ENCODE measurements around the gene C10orf105. TPM values are rescaled to one million over a fixed set of nuclear protein-coding genes. Genes with fewer than 3 reads are reported as not detected.

C10orf105 gene
- total RNA-seq, 1 donor from 2014 or later: not detected

GRCh38 chr10:71664585-71664984 is 55.0 kb downstream of the C10orf105 start:
- TF ChIP-seq CTCF (IDR thresholded peaks at IDR 0.05; ENCODE audit: partially characterized antibody, unreplicated experiment): no peak
- H3K27ac Mint-ChIP-seq (ENCODE audit: unreplicated experiment): no peak overlapping the region
- H3K36me3 Mint-ChIP-seq (ENCODE audit: unreplicated experiment): no peaks in the 10 kb centered on the region
- no peak for DNase-seq
- no peaks in the 10 kb centered on the region for H3K4me1 Mint-ChIP-seq (ENCODE audit: low read depth, unreplicated experiment)
- H3K9me3 Mint-ChIP-seq (ENCODE audit: unreplicated experiment): peaks cover 3% of the 10 kb centered on the region
- peaks cover 7% of the 10 kb centered on the region for H3K27me3 Mint-ChIP-seq (ENCODE audit: unreplicated experiment)
- H3K4me3 Mint-ChIP-seq (ENCODE audit: unreplicated experiment): no peak overlapping the region

GRCh38 chr10:71663311-71663710 is 56.3 kb downstream of the C10orf105 start:
- Mint-ChIP-seq H3K36me3 (ENCODE audit: unreplicated experiment) (no peaks in the 10 kb centered on the region), H3K9me3 (ENCODE audit: unreplicated experiment) (peaks cover 3% of the 10 kb centered on the region), H3K4me1 (ENCODE audit: low read depth, unreplicated experiment) (peaks cover 2% of the 10 kb centered on the region), H3K27me3 (ENCODE audit: unreplicated experiment) (peaks cover 7% of the 10 kb centered on the region), H3K4me3 (ENCODE audit: unreplicated experiment) (no peak overlapping the region), H3K27ac (ENCODE audit: unreplicated experiment) (no peak overlapping the region)
- TF ChIP-seq CTCF (IDR thresholded peaks at IDR 0.05; ENCODE audit: partially characterized antibody, unreplicated experiment): no peak
- DNase-seq: no peak

- Mint-ChIP-seq H3K4me3 (ENCODE audit: unreplicated experiment) (no peak overlapping the region), H3K9me3 (ENCODE audit: unreplicated experiment) (peaks cover 3% of the 10 kb centered on the region), H3K27ac (ENCODE audit: unreplicated experiment) (no peak overlapping the region), H3K27me3 (ENCODE audit: unreplicated experiment) (peaks cover 3% of the 10 kb centered on the region), H3K4me1 (ENCODE audit: low read depth, unreplicated experiment) (peaks cover 12% of the 10 kb centered on the region), H3K36me3 (ENCODE audit: unreplicated experiment) (no peaks in the 10 kb centered on the region)
- TF ChIP-seq CTCF (IDR thresholded peaks at IDR 0.05; ENCODE audit: partially characterized antibody, unreplicated experiment): no peak
- DNase-seq: no peak
Observed at GRCh38 chr10:71661779-71662336, 57.7 kb downstream of the C10orf105 start.

Other genes with a start within 250 kb of the C10orf105 start
- gene VSIR, start 53.7 kb upstream of the C10orf105 start, total RNA-seq (ENCODE audit: unreplicated experiment): 0.29 TPM
- 737 TPM for gene PSAP, start 131.5 kb upstream of the C10orf105 start, total RNA-seq (ENCODE audit: unreplicated experiment)
- gene CHST3, start 244.6 kb upstream of the C10orf105 start, total RNA-seq (ENCODE audit: unreplicated experiment): 0.83 TPM